ENCODE data around the gene MT3. TPM values are rescaled to one million over a fixed set of nuclear protein-coding genes. Genes with fewer than 3 reads are reported as not detected.

MT3 gene
- total RNA-seq, 4 donors from 2014 or later, result 1.2 TPM; not detected in 3

GRCh38 chr16:56625943-56626654, 36.8 kb downstream of the MT3 start:
- intact Hi-C loops (cut with DNase I; ENCODE audit: low total_unique reads), result no loop called here
- TF ChIP-seq CTCF (IDR thresholded peaks at IDR 0.05), result no peak
- TF ChIP-seq POLR2A (IDR thresholded peaks at IDR 0.05), result no peak
- 13 to 20% methylated on average over 16 of the region's 16 CpGs for WGBS, 2 donors
- H3K4me3 ChIP-seq (ENCODE audit: low read depth, poor library complexity, severe bottlenecking), result peak overlapping the region; percentile 39
- peak; percentile 47 to 91 for DNase-seq (ENCODE audit: low spot score in 2 of 2)

- DNase-seq (ENCODE audit: low spot score in 2 of 2), result no peak
- TF ChIP-seq POLR2A (IDR thresholded peaks at IDR 0.05) (no peak), CTCF (IDR thresholded peaks at IDR 0.05) (no peak)
- intact Hi-C loops (cut with DNase I; ENCODE audit: low total_unique reads), result no loop called here
- H3K4me3 ChIP-seq (ENCODE audit: low read depth, poor library complexity, severe bottlenecking), result peak overlapping the region; percentile 39
- WGBS, 2 donors, result 16 to 18% methylated on average over 7 of the region's 7 CpGs
Observed at GRCh38 chr16:56626685-56627084, 37.4 kb downstream of the MT3 start.

GRCh38 chr16:56628486-56629350, 39.4 kb downstream of the MT3 start:
- WGBS, 2 donors, result 50 to 51% methylated on average over 9 of the region's 9 CpGs
- H3K4me3 ChIP-seq (ENCODE audit: low read depth, poor library complexity, severe bottlenecking), result no peak overlapping the region
- no peak for TF ChIP-seq CTCF (IDR thresholded peaks at IDR 0.05)
- no peak for TF ChIP-seq POLR2A (IDR thresholded peaks at IDR 0.05)
- DNase-seq (ENCODE audit: low spot score in 2 of 2), result no peak
- intact Hi-C loops (cut with DNase I; ENCODE audit: low total_unique reads), result no loop called here

GRCh38 chr16:56629531-56629930, 40.2 kb downstream of the MT3 start:
- TF ChIP-seq POLR2A (IDR thresholded peaks at IDR 0.05) (no peak), CTCF (IDR thresholded peaks at IDR 0.05) (no peak)
- intact Hi-C loops (cut with DNase I; ENCODE audit: low total_unique reads), result no loop called here
- WGBS, 2 donors, result 79% methylated on average over 3 of the region's 3 CpGs
- no peak for DNase-seq (ENCODE audit: low spot score in 2 of 2)
- H3K4me3 ChIP-seq (ENCODE audit: low read depth, poor library complexity, severe bottlenecking), result no peak overlapping the region

- 78 to 79% methylated on average over 3 of the region's 3 CpGs for WGBS, 2 donors
- intact Hi-C loops (cut with DNase I; ENCODE audit: low total_unique reads), result no loop called here
- TF ChIP-seq CTCF (IDR thresholded peaks at IDR 0.05) (no peak), POLR2A (IDR thresholded peaks at IDR 0.05) (no peak)
- DNase-seq (ENCODE audit: low spot score in 2 of 2), result no peak
- H3K4me3 ChIP-seq (ENCODE audit: low read depth, poor library complexity, severe bottlenecking), result no peak overlapping the region
Observed at GRCh38 chr16:56630134-56630533, 40.8 kb downstream of the MT3 start.

Measured in lower leg skin (tissue), 4 donors.